HEK293 (cell line): ENCODE data around the gene SLFN11.
A peak's percentile ranks its signal among the peaks of the same experiment; 100 is the strongest.

Source experiments
- CTCF ChIA-PET: fragments of 350-600 bp; formaldehyde crosslinking; extraction: SDS; loops from one replicate; lab custom pipeline; 2021; ENCODE audit warnings: antibody characterized with exemption; lab: Yijun Ruan, JAX
- POLR2A ChIA-PET: fragments of 300-600 bp; formaldehyde crosslinking; extraction: SDS; loops from one replicate; lab custom pipeline; 2020; ENCODE audit warnings: antibody characterized with exemption, inconsistent platforms; lab: Yijun Ruan, JAX
- H3K27ac ChIP-seq: fragments of 200-500 bp; sonication (Bioruptor generic); 2 replicates; pipeline ENCODE4 v1.5.1; 2014; ENCODE audit warnings: low read depth, low read length, control low read depth, inconsistent platforms; ENCODE audit errors: extremely low read depth
- H3K36me3 ChIP-seq, 2 experiments: fragments of 200-500 bp in 1 of 2; sonication (Bioruptor generic) in 1 of 2; 1 replicate in 1 of 2; 2 replicates in 1 of 2; pipeline ENCODE4 v1.5.1; 2014 to 2017; ENCODE audit warnings: inconsistent platforms in 2 of 2, low read length in 2 of 2; ENCODE audit not compliant: control insufficient read depth in 2 of 2, insufficient read depth in 1 of 2
- H3K4me1 ChIP-seq: fragments of 200-500 bp; sonication (Bioruptor generic); 2 replicates; pipeline ENCODE4 v1.5.1; 2014; ENCODE audit warnings: mild to moderate bottlenecking, low read length, inconsistent platforms; ENCODE audit not compliant: control insufficient read depth, insufficient read depth
- H3K4me3 ChIP-seq: 2 replicates; pipeline ENCODE4 v1.5.1; 2011; ENCODE audit warnings: low read depth, mild to moderate bottlenecking, control low read depth, low read length, moderate library complexity
- H3K9me3 ChIP-seq: fragments of 200-500 bp; sonication (Bioruptor generic); 2 replicates; pipeline ENCODE4 v1.5.1; 2014; ENCODE audit warnings: low read depth, low read length, inconsistent platforms; ENCODE audit not compliant: control insufficient read depth, insufficient read depth
- HOXA7 ChIP-seq: sonication (generic); formaldehyde crosslinking; IDR thresholded peaks from 2 replicates; pipeline ENCODE4 v1.8.1; 2022; ENCODE audit warnings: missing genetic modification reagents, borderline replicate concordance
- KLF16 ChIP-seq: fragments of 450-650 bp; formaldehyde crosslinking; IDR thresholded peaks from 2 replicates; pipeline ENCODE4 v1.5.1; 2017; ENCODE audit warnings: missing biosample characterization, missing genetic modification characterization
- KLF17 ChIP-seq: fragments of 450-650 bp; formaldehyde crosslinking; IDR thresholded peaks from 2 replicates; pipeline ENCODE4 v1.5.1; 2016; ENCODE audit warnings: missing biosample characterization, missing genetic modification characterization
- REPIN1 ChIP-seq: fragments of 450-650 bp; formaldehyde crosslinking; IDR thresholded peaks from 2 replicates; pipeline ENCODE4 v1.5.1; 2017; ENCODE audit warnings: missing biosample characterization, missing genetic modification characterization, low read depth
- SALL2 ChIP-seq: fragments of 450-650 bp; formaldehyde crosslinking; IDR thresholded peaks from 2 replicates; pipeline ENCODE4 v1.5.0; 2017; ENCODE audit warnings: missing biosample characterization, mild to moderate bottlenecking, missing genetic modification characterization, borderline replicate concordance
- WT1 ChIP-seq: fragments of 450-650 bp; formaldehyde crosslinking; IDR thresholded peaks from 2 replicates; pipeline ENCODE4 v1.5.1; 2016; ENCODE audit warnings: missing biosample characterization, missing genetic modification characterization
- ZFP3 ChIP-seq: fragments of 450-650 bp; formaldehyde crosslinking; IDR thresholded peaks from 2 replicates; pipeline ENCODE4 v1.5.1; 2016; ENCODE audit warnings: low read depth, missing biosample characterization, missing genetic modification characterization
- ZNF121 ChIP-seq: fragments of 450-650 bp; formaldehyde crosslinking; IDR thresholded peaks from 2 replicates; pipeline ENCODE4 v1.5.1; 2016; ENCODE audit warnings: missing biosample characterization, missing genetic modification characterization
- ZNF138 ChIP-seq: fragments of 450-650 bp; formaldehyde crosslinking; IDR thresholded peaks from 2 replicates; pipeline ENCODE4 v1.5.1; 2016; ENCODE audit warnings: missing biosample characterization, missing genetic modification characterization, borderline replicate concordance
- ZNF140 ChIP-seq: fragments of 450-650 bp; formaldehyde crosslinking; IDR thresholded peaks from 2 replicates; pipeline ENCODE4 v1.5.1; 2016; ENCODE audit warnings: missing biosample characterization, missing genetic modification characterization
- ZNF146 ChIP-seq: fragments of 450-650 bp; formaldehyde crosslinking; IDR thresholded peaks from 2 replicates; pipeline ENCODE4 v1.5.1; 2016; ENCODE audit warnings: missing biosample characterization, missing genetic modification characterization
- ZNF148 ChIP-seq: fragments of 450-650 bp; formaldehyde crosslinking; IDR thresholded peaks from 2 replicates; pipeline ENCODE4 v1.5.0; 2017; ENCODE audit warnings: missing biosample characterization, missing genetic modification characterization, borderline replicate concordance
- ZNF174 ChIP-seq: fragments of 450-650 bp; formaldehyde crosslinking; IDR thresholded peaks from 2 replicates; pipeline ENCODE4 v1.5.0; 2017; ENCODE audit warnings: missing biosample characterization, mild to moderate bottlenecking, missing genetic modification characterization
- ZNF211 ChIP-seq: fragments of 450-650 bp; formaldehyde crosslinking; IDR thresholded peaks from 2 replicates; pipeline ENCODE4 v1.5.1; 2016; ENCODE audit warnings: low read depth, missing biosample characterization, missing genetic modification characterization
- ZNF221 ChIP-seq: fragments of 450-650 bp; formaldehyde crosslinking; IDR thresholded peaks from 2 replicates; pipeline ENCODE4 v1.5.1; 2017; ENCODE audit warnings: missing biosample characterization, missing genetic modification characterization, borderline replicate concordance
- ZNF280D ChIP-seq: fragments of 450-650 bp; formaldehyde crosslinking; IDR thresholded peaks from 2 replicates; pipeline ENCODE4 v1.5.1; 2016; ENCODE audit warnings: missing biosample characterization, missing genetic modification characterization
- ZNF324 ChIP-seq: fragments of 450-650 bp; formaldehyde crosslinking; IDR thresholded peaks from 2 replicates; pipeline ENCODE4 v1.5.1; 2016; ENCODE audit warnings: missing biosample characterization, missing genetic modification characterization
- ZNF404 ChIP-seq: fragments of 450-650 bp; formaldehyde crosslinking; IDR thresholded peaks from 2 replicates; pipeline ENCODE4 v1.5.1; 2017; ENCODE audit warnings: missing biosample characterization, missing genetic modification characterization
- ZNF423 ChIP-seq: fragments of 450-650 bp; formaldehyde crosslinking; IDR thresholded peaks from 2 replicates; pipeline ENCODE4 v1.5.1; 2016; ENCODE audit warnings: missing biosample characterization, missing genetic modification characterization
- ZNF473 ChIP-seq: fragments of 450-650 bp; formaldehyde crosslinking; IDR thresholded peaks from 2 replicates; pipeline ENCODE4 v1.5.1; 2017; ENCODE audit warnings: missing biosample characterization, missing genetic modification characterization
- ZNF548 ChIP-seq: fragments of 450-650 bp; formaldehyde crosslinking; IDR thresholded peaks from 2 replicates; pipeline ENCODE4 v1.5.1; 2016; ENCODE audit warnings: missing biosample characterization, missing genetic modification characterization
- ZNF621 ChIP-seq: fragments of 450-650 bp; formaldehyde crosslinking; IDR thresholded peaks from 2 replicates; pipeline ENCODE4 v1.5.1; 2017; ENCODE audit warnings: missing biosample characterization, missing genetic modification characterization
- ZNF792 ChIP-seq: fragments of 450-650 bp; formaldehyde crosslinking; IDR thresholded peaks from 2 replicates; pipeline ENCODE4 v1.5.1; 2016; ENCODE audit warnings: missing biosample characterization, missing genetic modification characterization
- ZSCAN16 ChIP-seq: fragments of 450-650 bp; formaldehyde crosslinking; IDR thresholded peaks from 2 replicates; pipeline ENCODE4 v1.5.1; 2016; ENCODE audit warnings: missing biosample characterization, missing genetic modification characterization
- ZSCAN30 ChIP-seq: fragments of 450-650 bp; IDR thresholded peaks from 2 replicates; pipeline ENCODE4 v1.5.1; 2018; ENCODE audit warnings: missing biosample characterization, mild to moderate bottlenecking, missing genetic modification characterization, moderate library complexity
- TF ChIP-seq, protein P1 (sequence below): fragments of 450-650 bp; formaldehyde crosslinking; IDR thresholded peaks from 2 replicates; pipeline ENCODE4 v1.5.1; 2016; ENCODE audit warnings: missing biosample characterization, missing genetic modification characterization
- TF ChIP-seq, protein P2 (sequence below): fragments of 450-650 bp; formaldehyde crosslinking; IDR thresholded peaks from 2 replicates; pipeline ENCODE4 v1.5.1; 2016; ENCODE audit warnings: missing biosample characterization, missing genetic modification characterization

Gene SLFN11

GRCh38 chr17:35371934-35372333, 1.5 kb downstream of the SLFN11 start:
- Histone ChIP-seq H3K4me3 (peak overlapping the region; percentile 88), H3K9me3 (no peaks in the 10 kb centered on the region), H3K27ac (no peak overlapping the region), H3K4me1 (peaks cover 10% of the 10 kb centered on the region), H3K36me3 (peaks cover 19 to 33% of the 10 kb centered on the region in 2 experiments)
- POLR2A ChIA-PET = interaction anchor here (2.5 kb wide), 1 partner anchor 76 kb away, joined by 23 read pairs; the partner anchor contains the start of gene SLFN13
- CTCF ChIA-PET = interaction anchor here (0.8 to 2.7 kb wide), 2 partner anchors 60 to 61 kb away, joined by 5 to 8 read pairs; partner anchors contain the start of gene SLFN12
- no peak for TF ChIP-seq ZNF138 (tag by site-specific recombination)
- TF ChIP-seq ZNF423 (tag by site-specific recombination) = no peak
- TF ChIP-seq ZNF148 (tag by site-specific recombination) = no peak
- no peak for TF ChIP-seq ZNF792
- TF ChIP-seq ZSCAN16 (tag by site-specific recombination) = no peak
- no peak for TF ChIP-seq ZNF324
- peak; percentile 85 for TF ChIP-seq ZNF140 (tag by site-specific recombination)
- 0 out of 2 replicates have a peak, but pooled peaks have one; percentile 19 for TF ChIP-seq ZFP3 (tag by site-specific recombination)
- TF ChIP-seq, protein P1, sequence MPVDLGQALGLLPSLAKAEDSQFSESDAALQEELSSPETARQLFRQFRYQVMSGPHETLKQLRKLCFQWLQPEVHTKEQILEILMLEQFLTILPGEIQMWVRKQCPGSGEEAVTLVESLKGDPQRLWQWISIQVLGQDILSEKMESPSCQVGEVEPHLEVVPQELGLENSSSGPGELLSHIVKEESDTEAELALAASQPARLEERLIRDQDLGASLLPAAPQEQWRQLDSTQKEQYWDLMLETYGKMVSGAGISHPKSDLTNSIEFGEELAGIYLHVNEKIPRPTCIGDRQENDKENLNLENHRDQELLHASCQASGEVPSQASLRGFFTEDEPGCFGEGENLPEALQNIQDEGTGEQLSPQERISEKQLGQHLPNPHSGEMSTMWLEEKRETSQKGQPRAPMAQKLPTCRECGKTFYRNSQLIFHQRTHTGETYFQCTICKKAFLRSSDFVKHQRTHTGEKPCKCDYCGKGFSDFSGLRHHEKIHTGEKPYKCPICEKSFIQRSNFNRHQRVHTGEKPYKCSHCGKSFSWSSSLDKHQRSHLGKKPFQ (tag by site-specific recombination) = no peak
- TF ChIP-seq ZNF404 (tag by site-specific recombination) = no peak
- no peak for TF ChIP-seq KLF16 (tag by site-specific recombination)
- TF ChIP-seq ZNF211 (tag by site-specific recombination) = no peak
- TF ChIP-seq WT1 (tag by site-specific recombination) = no peak
- no peak for TF ChIP-seq ZNF174 (tag by site-specific recombination)
- TF ChIP-seq ZNF121 (tag by site-specific recombination) = no peak
- no peak for TF ChIP-seq ZNF473 (tag by site-specific recombination)
- no peak for TF ChIP-seq HOXA7
- TF ChIP-seq, protein P2, sequence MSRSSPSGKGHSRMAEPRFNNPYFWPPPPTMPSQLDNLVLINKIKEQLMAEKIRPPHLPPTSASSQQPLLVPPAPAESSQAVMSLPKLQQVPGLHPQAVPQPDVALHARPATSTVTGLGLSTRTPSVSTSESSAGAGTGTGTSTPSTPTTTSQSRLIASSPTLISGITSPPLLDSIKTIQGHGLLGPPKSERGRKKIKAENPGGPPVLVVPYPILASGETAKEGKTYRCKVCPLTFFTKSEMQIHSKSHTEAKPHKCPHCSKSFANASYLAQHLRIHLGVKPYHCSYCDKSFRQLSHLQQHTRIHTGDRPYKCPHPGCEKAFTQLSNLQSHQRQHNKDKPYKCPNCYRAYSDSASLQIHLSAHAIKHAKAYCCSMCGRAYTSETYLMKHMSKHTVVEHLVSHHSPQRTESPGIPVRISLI (tag by site-specific recombination) = no peak
- no peak for TF ChIP-seq KLF17 (tag by site-specific recombination)
- no peak for TF ChIP-seq REPIN1
- no peak for TF ChIP-seq ZSCAN30 (tag by site-specific recombination)
- peak; percentile 98 for TF ChIP-seq ZNF146 (tag by site-specific recombination)
- no peak for TF ChIP-seq ZNF221 (tag by site-specific recombination)
- TF ChIP-seq ZNF548 (tag by site-specific recombination) = no peak
- TF ChIP-seq ZNF280D (tag by site-specific recombination) = peak; percentile 6; the same call in 1 of the 2 replicates
- TF ChIP-seq SALL2 (tag by site-specific recombination) = no peak
- TF ChIP-seq ZNF621 (tag by site-specific recombination) = no peak
